Neuron (in vitro differentiated cells): ENCODE results near the gene ELP4.
"Not testable (repeated sequence)": the region's sequence is repeated elsewhere in the genome, so short reads cannot be mapped to it uniquely, and the experiment has no call there.

ENCODE experiments used
- H2AFZ ChIP-seq: one replicate; pipeline ENCODE4 v1.6.1; 2013; ENCODE audit warnings: low read depth, mild to moderate bottlenecking, inconsistent platforms, low read length, moderate library complexity
- H3K27me3 ChIP-seq: one replicate; pipeline ENCODE4 v1.6.1; 2013; ENCODE audit warnings: low read length; ENCODE audit not compliant: insufficient read depth
- H3K36me3 ChIP-seq: one replicate; pipeline ENCODE4 v1.6.1; 2013; ENCODE audit warnings: low read length; ENCODE audit not compliant: insufficient read depth
- H3K4me1 ChIP-seq: one replicate; pipeline ENCODE4 v1.6.1; 2013; ENCODE audit warnings: low read length; ENCODE audit not compliant: insufficient read depth
- H3K4me3 ChIP-seq: 2 replicates; pipeline ENCODE4 v1.5.1; 2013; ENCODE audit warnings: mild to moderate bottlenecking, low read length, moderate library complexity
- H3K9me3 ChIP-seq: one replicate; pipeline ENCODE4 v1.6.1; 2013; ENCODE audit warnings: low read length

ELP4 gene, protein sequence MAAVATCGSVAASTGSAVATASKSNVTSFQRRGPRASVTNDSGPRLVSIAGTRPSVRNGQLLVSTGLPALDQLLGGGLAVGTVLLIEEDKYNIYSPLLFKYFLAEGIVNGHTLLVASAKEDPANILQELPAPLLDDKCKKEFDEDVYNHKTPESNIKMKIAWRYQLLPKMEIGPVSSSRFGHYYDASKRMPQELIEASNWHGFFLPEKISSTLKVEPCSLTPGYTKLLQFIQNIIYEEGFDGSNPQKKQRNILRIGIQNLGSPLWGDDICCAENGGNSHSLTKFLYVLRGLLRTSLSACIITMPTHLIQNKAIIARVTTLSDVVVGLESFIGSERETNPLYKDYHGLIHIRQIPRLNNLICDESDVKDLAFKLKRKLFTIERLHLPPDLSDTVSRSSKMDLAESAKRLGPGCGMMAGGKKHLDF

DNA sequence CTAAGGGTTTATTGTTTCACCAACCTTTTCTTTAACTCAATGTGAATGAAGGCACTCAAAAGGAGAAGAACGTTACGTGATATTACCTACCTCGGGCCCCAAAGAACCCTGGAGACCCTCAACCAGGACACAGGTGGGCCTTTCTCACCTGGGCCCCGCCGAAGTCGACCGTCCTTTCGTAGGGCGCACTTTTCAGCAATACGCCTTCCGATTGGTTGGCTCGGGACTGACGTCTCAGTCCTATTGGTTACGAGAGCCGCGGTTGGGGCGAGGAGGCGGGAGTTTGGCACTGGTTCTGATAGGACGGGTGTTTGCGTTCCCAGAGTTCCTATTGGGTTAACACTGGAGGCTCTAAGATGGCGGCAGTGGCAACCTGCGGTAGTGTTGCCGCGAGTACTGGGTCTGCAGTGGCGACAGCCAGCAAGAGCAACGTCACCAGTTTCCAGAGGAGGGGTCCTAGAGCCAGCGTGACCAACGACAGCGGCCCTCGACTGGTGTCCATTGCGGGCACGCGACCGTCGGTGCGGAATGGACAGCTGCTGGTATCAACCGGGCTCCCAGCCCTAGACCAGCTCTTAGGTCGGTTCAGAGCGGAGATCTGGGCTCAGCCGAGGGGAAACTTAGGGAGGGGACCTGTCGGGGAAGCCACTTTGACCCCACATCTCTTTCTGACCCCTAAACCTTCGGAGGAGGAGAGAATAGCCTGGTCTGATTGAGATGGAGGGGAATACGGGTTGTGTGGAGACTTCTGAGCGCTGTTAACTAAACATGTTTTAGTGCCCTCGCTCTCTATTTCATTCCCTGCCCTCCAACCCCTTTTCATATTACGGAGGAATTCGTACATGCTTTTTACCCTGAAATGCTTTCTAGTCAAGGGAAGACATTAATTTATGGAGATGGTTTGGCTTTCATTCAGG, at the start of gene ELP4, which contains the start of gene IMMP1L:
Gene ELP4, plus strand, starts transcription at position 339 of the 917 bp plus-strand sequence. Its CDS starts 18 bp downstream, at position 357.
Gene IMMP1L, minus strand, starts transcription at position 194 of the 917 bp plus-strand sequence. CDS start 46,346 bp downstream, outside the sequence.
- peaks cover 6% of the 10 kb centered on the region for H3K36me3 ChIP-seq
- peaks cover 23% of the 10 kb centered on the region for H3K4me1 ChIP-seq
- no peaks in the 10 kb centered on the region for H3K27me3 ChIP-seq
- peak within 1 kb of the TSS; percentile 90 for H3K4me3 ChIP-seq
- peaks cover 3% of the 10 kb centered on the region for H3K9me3 ChIP-seq
- H2AFZ ChIP-seq: peak within 1 kb of the TSS; percentile 60

DNA sequence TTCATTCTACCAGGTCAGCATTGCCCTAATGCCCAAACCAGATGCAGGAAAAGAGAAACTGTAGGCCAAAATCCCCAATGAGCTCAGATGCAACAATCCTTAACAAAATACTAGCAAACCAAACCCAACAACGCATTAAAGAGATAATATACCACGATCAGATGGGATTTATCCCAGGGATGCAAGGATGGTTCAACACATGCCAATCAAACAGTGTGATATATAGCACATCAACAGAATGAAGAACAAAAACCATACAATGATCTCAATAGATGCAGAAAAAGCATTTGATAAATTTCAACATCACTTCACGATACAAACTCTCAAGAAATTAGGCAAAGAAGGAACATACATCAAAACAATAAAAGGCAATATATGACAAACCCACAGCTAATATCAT, 45.1 kb upstream of the ELP4 start:
- Histone ChIP-seq H3K4me3 (no peak overlapping the region), H3K27me3 (no peaks in the 10 kb centered on the region), H3K36me3 (peaks cover 13% of the 10 kb centered on the region), H3K4me1 (no peaks in the 10 kb centered on the region), H3K9me3 (peaks cover 7% of the 10 kb centered on the region), H2AFZ (no peak overlapping the region)

DNA sequence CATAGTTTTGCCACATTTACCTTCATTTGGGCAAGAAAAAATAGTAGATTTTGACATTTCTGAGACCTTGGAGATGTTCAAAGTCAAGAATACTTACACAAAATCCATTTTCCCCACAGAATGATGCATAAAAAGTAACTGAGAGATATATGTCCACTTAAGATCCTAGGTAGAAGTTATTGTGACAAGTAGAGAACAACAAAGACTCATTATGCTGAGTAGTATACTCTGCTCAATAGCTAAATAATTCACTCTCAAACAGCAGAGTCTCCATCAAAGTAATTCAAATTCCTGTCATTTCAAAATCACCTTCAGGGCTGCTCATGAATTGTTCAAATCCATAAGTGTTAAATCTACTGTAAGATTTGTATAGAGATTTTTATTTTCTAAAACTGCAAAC, 35.5 kb upstream of the ELP4 start:
- Histone ChIP-seq H3K36me3 (peaks cover 3% of the 10 kb centered on the region), H2AFZ (no peak overlapping the region), H3K4me3 (no peak overlapping the region), H3K27me3 (no peaks in the 10 kb centered on the region), H3K9me3 (no peaks in the 10 kb centered on the region), H3K4me1 (peaks cover 5% of the 10 kb centered on the region)

DNA sequence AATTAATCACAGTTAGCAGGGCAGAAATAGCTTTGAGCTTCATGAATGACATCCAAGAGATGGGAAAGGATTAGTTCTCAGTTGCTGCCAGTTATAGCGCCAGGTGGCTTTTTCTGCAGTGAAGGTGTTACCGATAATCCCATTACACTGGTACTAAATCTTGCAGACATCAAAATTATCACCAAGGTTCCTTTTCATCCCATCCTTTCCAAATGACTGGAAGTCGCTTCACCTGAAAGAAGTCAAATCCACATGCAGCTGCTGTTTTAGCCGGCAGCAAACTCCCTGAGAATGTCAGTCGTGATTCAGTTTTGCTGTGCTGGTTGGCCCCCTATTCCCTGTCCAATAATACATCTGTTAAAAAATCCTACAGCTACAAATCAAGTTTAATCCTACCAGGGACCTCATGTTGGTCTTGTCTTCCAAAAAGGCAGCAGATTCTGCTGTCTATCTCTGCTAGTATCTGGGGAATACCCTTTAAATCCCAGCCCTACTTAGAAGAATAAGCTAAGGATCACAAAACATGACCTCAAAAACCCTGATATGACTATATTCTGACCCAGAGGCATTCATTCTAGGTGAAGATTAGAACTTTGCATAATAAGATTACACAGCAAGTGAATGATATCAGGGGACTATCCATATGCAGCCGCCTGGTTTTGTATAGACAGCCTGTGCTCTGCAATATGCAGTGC, 31.9 kb upstream of the ELP4 start:
- no peaks in the 10 kb centered on the region for H3K27me3 ChIP-seq
- H3K36me3 ChIP-seq: no peaks in the 10 kb centered on the region
- H2AFZ ChIP-seq: no peak overlapping the region
- H3K9me3 ChIP-seq: no peaks in the 10 kb centered on the region
- H3K4me3 ChIP-seq: no peak overlapping the region
- peaks cover 14% of the 10 kb centered on the region for H3K4me1 ChIP-seq

DNA sequence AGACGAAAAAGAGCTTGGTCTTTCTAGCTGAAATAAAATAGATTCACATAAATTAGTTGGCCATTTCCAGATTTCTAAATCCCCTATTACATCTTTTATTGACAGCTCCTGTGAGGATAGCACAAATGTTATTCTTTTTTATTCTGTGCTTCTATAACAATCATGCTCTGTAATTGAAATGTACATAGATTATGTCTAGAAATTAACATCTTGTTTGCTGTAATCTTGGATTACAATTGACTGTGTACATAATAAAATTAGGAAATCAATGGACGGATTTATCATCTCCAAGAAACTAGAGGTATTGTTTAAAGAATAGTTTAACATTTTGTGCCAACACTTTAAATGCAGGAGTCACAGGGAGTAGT, 31.4 kb upstream of the ELP4 start:
- no peaks in the 10 kb centered on the region for H3K36me3 ChIP-seq
- no peak overlapping the region for H2AFZ ChIP-seq
- no peaks in the 10 kb centered on the region for H3K27me3 ChIP-seq
- H3K4me1 ChIP-seq: peaks cover 14% of the 10 kb centered on the region
- H3K4me3 ChIP-seq: no peak overlapping the region
- no peaks in the 10 kb centered on the region for H3K9me3 ChIP-seq

DNA sequence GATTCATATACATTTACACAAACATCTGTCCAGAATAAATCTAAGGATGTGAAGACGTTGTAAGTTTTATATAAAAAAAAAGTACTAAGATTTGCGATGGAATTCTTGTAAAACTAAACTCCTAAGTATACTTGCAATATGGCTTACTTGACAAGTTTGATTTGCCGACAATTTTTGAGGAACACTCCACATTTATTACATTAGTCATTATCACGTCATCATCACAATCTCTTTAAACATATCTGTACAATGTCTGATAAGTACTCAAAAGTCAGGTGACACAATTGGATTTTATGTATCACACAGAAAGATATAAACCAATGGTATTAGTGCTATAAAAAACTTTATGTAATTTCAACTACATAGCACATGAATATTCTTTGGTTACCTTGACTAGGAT, 30.5 kb upstream of the ELP4 start:
- H3K27me3 ChIP-seq: no peaks in the 10 kb centered on the region

DNA sequence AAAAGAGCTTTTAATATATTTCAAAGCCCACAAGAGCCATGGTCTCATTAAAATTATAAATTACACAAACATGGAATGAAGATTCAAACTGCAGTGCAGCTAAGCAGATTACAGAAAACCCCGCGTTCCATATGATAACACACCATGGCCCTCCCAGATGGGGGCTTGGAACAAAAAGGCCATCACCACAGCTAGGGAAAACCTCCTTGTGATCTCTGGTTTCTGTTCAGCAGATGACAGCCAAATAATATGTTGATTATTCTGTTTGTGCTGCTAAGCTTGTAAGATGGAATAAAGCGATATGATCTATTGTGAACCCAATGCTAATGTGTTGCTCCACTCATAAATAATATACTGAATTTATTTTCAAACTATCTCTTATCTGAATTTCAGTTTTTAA, 28.6 kb upstream of the ELP4 start:
- H3K4me1 ChIP-seq: peaks cover 14% of the 10 kb centered on the region
- no peak overlapping the region for H3K4me3 ChIP-seq
- no peak overlapping the region for H2AFZ ChIP-seq
- H3K9me3 ChIP-seq: no peaks in the 10 kb centered on the region
- no peaks in the 10 kb centered on the region for H3K27me3 ChIP-seq
- H3K36me3 ChIP-seq: no peaks in the 10 kb centered on the region

More for the DNA sequence above, 30.5 kb upstream of the ELP4 start:
- H3K4me1 ChIP-seq: peaks cover 14% of the 10 kb centered on the region
- H3K36me3 ChIP-seq: no peaks in the 10 kb centered on the region
- no peak overlapping the region for H2AFZ ChIP-seq
- no peak overlapping the region for H3K4me3 ChIP-seq
- H3K9me3 ChIP-seq: no peaks in the 10 kb centered on the region

DNA sequence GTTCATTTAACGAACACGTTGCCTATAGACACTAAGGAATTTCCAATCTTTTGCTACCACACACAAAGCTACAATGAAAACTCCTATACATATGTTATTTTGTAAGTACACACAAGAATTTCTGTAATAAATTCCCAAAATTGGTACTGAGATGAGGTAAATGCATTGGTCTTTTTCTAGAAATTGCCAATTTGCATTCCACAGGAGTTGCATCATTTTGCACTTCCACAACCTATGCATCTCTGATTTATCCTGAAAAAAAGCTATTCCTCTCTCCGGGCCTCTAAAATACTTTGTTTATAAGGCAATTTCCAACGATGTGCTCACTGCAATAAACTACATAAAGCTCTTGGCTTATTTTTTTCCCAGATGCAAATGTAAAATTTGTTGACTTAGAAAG, 25.1 kb upstream of the ELP4 start:
- Histone ChIP-seq H3K9me3 (no peaks in the 10 kb centered on the region), H3K27me3 (no peaks in the 10 kb centered on the region), H3K4me1 (peaks cover 8% of the 10 kb centered on the region), H3K4me3 (no peak overlapping the region), H3K36me3 (peaks cover 10% of the 10 kb centered on the region), H2AFZ (no peak overlapping the region)

DNA sequence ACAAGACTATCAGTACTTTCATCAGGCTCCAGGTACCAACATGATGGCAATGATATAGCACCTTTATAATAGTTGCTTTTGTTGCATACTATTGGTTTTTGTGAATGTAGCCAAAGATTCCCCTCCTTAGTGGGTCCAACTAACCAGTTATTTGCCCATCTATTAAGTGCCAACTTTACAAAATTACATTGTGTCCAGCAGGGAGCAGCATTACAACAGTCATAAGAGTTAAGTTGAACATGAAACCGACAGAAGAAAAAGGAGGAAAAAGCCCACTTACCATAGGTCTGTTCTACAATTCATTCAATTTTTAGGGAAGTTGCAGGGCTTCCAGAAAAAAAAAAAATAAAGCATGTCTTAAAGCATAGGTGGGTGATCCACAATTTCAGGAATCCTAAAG, 21.7 kb upstream of the ELP4 start:
- no peak overlapping the region for H2AFZ ChIP-seq
- H3K36me3 ChIP-seq: peaks cover 10% of the 10 kb centered on the region
- peaks cover 3% of the 10 kb centered on the region for H3K9me3 ChIP-seq
- no peaks in the 10 kb centered on the region for H3K4me1 ChIP-seq
- no peak overlapping the region for H3K4me3 ChIP-seq
- no peaks in the 10 kb centered on the region for H3K27me3 ChIP-seq

DNA sequence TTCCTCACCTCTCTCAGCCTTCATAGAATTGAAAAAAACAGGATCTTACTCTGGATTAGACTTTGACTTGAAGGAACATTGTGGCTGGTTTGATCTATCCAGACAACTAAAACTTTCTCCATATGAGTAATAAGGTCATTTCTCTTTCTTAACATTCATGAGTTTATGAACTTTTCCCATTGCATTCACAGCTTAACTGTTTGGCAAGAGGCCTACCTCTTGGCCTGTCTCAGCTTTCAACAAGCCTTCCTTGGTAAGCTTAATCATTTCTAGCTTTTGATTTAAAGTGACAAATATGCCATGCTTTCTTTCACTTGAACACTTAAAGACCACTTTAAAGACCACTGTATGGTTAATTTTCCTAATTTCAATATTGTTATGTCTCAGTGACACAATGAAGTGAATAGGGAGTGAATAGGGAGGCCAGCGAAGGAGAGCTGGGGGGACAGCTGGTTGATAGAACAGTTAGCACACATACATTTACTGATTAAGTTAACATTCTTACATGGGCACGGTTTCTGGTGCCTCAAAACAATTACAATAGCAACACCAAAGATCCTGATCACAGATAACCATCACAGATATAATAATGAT, 17.1 kb upstream of the ELP4 start:
- Histone ChIP-seq H3K27me3 (no peaks in the 10 kb centered on the region), H3K9me3 (peaks cover 15% of the 10 kb centered on the region), H3K4me3 (no peak overlapping the region), H2AFZ (no peak overlapping the region), H3K36me3 (peaks cover 20% of the 10 kb centered on the region), H3K4me1 (no peaks in the 10 kb centered on the region)

DNA sequence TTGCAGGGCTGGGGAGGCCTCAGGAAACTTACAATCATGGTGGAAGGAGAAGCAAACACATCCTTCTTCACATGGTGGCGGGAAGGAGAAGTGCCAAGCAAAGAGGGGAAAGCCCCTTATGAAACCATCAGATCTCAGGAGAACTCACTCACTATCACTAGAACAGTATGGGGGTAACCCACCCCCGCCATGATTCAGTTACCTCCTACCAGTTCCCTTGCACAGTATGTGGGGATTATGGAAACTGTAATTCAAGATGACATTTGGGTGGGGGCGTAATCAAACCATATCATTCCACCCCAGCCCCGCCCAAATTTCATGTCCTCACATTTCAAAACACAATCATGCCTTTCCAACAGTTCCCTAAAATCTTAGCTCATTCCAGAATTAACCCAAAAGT, 16.3 kb upstream of the ELP4 start:
- Histone ChIP-seq H3K27me3 (no peaks in the 10 kb centered on the region), H2AFZ (no peak overlapping the region), H3K4me1 (no peaks in the 10 kb centered on the region), H3K36me3 (peaks cover 15% of the 10 kb centered on the region), H3K9me3 (peaks cover 15% of the 10 kb centered on the region), H3K4me3 (no peak overlapping the region)

DNA sequence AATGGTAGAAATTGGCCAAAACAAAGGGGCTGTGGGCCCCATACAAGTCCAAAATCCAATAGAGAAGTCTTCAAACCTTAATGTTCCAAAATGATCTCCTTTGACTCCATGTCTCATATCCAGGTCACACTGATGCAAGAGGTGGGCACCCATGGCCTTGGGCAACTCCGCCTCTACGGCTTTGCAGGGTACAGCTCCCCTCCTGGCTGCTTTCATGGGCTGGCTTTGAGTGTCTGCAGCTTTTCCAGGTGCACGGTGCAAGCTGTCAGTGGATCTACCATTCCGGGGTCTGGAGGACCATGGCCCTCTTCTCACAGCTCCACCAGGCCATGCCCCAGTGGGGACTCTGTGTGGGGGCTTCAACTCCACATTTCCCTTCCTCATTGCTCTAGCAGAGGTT, 15.8 kb upstream of the ELP4 start:
- not testable (repeated sequence) for H2AFZ ChIP-seq, H3K27me3 ChIP-seq, H3K4me1 ChIP-seq, H3K4me3 ChIP-seq
- H3K36me3 ChIP-seq: peaks cover 15% of the 10 kb centered on the region
- peaks cover 15% of the 10 kb centered on the region for H3K9me3 ChIP-seq
